ENCODE results near the gene ORM1.

The ORM1 gene

DNA sequence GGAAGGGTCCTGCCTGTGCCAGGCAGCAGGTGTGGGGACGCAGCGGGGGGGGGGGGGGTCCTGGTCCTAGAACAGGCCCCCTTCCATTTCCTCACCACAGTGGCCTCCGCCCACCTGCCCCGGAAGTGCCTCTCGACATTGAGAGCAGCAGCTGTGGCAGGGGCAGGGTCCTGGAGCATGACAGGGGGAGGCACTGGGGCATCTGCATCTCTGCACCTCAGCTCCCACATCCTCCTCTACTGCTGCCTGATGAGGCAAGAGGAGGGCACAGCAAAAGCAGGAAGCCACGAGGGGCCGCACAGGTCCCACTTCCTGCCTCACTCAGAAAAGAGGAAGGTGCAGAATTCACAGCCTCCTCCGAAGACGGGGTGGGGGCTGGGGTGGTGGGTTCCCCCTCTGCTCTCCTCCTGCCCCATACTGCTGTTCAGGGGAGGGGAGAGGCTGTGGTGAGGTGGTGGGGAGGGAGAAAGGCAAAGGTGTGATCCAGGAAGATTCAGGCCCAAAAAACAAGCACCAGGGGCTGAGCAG is 50.1 kb downstream of the ORM1 start:
- TF ChIP-seq ZNF274 (IDR thresholded peaks at IDR 0.05; ENCODE audit: low read depth, low read length): no peak
- H3K4me3 ChIP-seq (ENCODE audit: low read length): no peak overlapping the region; the same call in 1 of the 2 replicates

DNA sequence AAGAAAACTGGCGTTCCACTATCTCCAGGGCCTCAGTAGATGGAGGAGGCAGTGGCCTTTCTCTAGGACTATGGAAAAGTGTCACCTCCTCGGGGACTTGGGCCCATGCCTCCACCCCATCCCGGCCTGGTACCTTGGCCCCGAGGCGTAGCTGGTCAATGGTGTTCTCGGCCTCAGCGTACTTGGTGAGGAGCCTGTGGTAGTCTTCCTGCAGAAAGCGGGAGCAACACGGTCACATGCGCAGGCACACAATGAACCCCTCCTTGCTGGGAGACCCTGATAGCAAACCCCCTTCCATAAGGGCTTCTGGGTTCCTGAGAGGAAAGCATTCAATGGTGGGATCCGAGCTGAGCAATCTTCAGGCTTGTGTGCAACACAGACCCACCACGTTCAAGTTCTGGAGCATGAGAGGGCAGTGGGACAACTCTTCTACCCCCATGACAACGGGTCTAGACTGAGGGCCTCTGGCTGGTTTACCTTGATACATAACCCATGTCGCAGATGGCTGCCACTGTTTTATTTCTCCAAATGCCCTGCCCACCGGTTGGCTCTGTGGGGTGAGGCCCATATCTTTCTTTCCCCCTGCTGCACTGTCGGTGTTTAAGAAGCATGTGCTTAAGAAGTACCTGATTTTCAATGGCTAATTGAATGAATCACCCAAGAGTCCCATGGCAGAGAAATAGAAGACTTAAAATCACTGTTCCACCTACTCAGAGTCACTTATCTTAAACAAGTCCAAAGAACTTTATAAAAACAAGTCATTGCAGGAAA is 51.2 kb downstream of the ORM1 start:
- no peak overlapping the region for H3K4me3 ChIP-seq (ENCODE audit: low read length)
- TF ChIP-seq ZNF274 (IDR thresholded peaks at IDR 0.05; ENCODE audit: low read depth, low read length): no peak

DNA sequence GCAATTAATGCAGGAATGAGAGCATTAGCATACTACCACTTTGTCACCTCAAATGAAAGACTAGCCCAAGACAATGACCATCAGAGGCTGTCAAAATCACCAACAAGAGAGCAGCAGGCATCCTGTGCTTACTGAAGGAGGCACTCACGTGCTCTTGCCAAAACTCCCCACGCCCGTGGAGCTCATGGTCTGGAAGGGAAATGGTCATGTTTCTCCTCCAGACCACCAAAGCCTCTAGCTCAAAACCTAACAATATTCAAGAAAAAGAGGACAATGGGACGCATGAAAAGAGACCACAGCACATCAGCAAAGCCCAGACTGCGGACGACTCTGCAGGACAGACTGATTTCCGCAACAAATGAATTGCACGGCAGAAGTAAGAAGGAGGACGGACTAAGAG is 52.0 kb downstream of the ORM1 start:
- H3K4me3 ChIP-seq (ENCODE audit: low read length): no peak overlapping the region
- TF ChIP-seq ZNF274 (IDR thresholded peaks at IDR 0.05; ENCODE audit: low read depth, low read length): no peak

DNA sequence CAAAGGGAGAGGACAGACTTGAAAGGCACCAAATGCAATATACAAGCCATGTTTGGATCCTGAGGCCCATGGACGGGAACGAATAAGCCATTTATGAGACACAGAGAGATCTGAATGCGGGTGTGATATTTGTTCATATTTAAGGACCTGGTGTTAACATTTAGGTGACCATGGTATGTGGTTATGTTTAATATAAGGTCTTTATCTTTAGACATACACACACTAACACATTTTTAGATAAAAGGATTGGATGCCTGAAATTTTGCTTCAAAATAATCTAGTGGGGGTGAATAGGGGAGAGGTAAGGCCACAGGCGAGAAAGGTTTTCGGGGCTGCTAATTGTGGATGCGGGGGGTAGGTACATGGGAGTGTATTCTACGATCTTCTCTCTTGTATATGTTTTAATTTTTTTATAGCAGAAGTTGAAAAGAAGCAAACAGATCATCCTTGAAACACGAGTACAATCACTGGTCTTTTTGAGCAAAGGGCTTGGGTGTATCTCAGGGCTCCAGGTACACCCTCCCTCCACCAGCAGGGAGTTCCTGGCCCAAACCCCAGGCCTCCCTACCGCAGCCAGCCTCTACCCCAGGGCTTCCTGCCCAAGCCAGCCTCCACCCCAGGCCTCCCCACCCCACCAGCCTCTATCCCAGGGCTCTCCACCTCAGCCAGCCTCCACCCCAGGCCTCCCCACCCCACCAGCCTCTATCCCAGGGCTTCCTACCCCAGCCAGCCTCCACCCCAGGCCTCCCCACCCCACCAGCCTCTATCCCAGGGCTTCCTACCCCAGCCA is 52.7 kb downstream of the ORM1 start:
- H3K4me3 ChIP-seq (ENCODE audit: low read length): no peak overlapping the region
- TF ChIP-seq ZNF274 (IDR thresholded peaks at IDR 0.05; ENCODE audit: low read depth, low read length): no peak
